Mononuclear cell (primary cell): ENCODE results near the gene OPRL1. TPM values are rescaled to one million over a fixed set of nuclear protein-coding genes. Genes with fewer than 3 reads are reported as not detected.

ENCODE experiments used
- H3K27me3 ChIP-seq: 2 replicates; pipeline ENCODE4 v1.6.0; 2011; ENCODE audit warnings: low read length, control low read depth; ENCODE audit not compliant: insufficient read depth
- H3K4me1 ChIP-seq: 2 replicates; pipeline ENCODE4 v1.5.1; 2011; ENCODE audit warnings: mild to moderate bottlenecking, low read length, control low read depth; ENCODE audit not compliant: insufficient read depth
- H3K4me3 ChIP-seq: 2 replicates; pipeline ENCODE4 v1.5.1; 2011; ENCODE audit warnings: mild to moderate bottlenecking, low read length, moderate library complexity
- H3K9me3 ChIP-seq: 2 replicates; pipeline ENCODE4 v1.5.1; 2011; ENCODE audit warnings: low read depth, mild to moderate bottlenecking, control low read depth, low read length
- total RNA-seq: library from RNA; depleted of rRNA; stranded (reverse); fragments of >200 nt; gene quantifications from one replicate; pipeline ENCODE4 v1.2.3, GENCODE V29; 2012

Gene OPRL1
- total RNA-seq, 1 donor, result 1.3 TPM

DNA sequence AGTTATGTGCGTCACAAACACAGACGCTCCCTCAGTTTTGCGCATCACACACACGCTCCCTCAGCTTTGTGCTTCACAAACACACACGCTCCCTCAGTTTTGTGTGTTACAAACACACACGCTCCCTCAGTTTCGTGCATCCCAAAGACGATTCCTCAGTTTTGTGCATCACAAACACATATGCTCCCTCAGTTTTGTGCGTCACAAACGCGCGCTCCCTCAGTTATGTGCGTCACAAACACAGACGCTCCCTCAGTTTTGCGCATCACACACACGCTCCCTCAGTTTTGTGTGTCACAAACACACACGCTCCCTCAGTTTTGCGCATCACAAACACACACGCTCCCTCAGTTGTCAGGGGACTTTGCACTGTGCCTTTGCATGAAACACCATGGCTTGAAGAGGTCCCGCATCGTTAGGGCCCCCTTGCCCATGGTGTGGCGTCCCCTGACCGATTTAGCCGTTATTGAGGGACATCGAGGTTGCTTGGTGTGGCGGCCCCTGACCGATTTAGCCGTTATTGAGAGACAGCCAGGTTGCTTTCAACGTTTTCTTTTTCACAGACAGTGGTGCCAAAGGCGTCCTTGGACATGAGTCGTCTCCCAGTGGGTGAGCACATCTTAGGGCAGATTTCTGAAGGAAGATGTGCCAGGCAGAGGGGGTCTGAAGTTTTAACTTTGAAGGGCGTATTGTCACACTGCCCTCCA lies 56.3 kb downstream of the OPRL1 start:
- no peaks in the 10 kb centered on the region for H3K27me3 ChIP-seq
- H3K9me3 ChIP-seq, result no peaks in the 10 kb centered on the region
- H3K4me3 ChIP-seq, result no peak overlapping the region
- no peaks in the 10 kb centered on the region for H3K4me1 ChIP-seq

GRCh38 chr20:64137598-64138031 lies 57.7 kb downstream of the OPRL1 start:
- no peaks in the 10 kb centered on the region for H3K27me3 ChIP-seq
- H3K4me3 ChIP-seq, result no peak overlapping the region
- no peaks in the 10 kb centered on the region for H3K4me1 ChIP-seq
- H3K9me3 ChIP-seq, result no peaks in the 10 kb centered on the region

DNA sequence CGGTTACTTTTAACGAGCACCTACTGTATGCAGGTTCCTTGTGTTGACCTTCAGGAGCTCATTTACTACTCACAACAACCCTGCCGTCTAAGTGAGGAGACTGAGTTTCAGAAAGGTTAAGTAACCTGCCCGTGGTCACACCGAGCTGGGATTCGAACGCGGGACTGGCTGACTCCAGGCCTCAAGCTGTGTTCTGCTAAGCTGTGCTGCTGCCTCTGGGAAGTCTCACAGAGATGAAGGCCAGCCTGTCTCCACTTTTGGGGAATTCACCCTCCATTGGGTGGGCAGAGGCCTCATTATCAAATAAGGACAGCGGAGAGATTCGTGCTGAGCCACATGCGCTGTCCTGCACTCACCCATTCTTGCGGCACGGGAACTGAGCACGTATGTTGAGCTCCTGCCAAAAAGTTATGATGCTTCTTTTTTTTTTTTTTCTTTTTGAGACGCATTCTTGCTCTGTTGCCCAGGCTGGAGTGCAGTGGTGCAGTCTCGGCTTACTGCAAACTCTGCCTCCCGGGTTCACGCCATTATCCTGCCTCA lies 58.5 kb downstream of the OPRL1 start:
- H3K4me3 ChIP-seq, result no peak overlapping the region
- no peaks in the 10 kb centered on the region for H3K4me1 ChIP-seq
- no peaks in the 10 kb centered on the region for H3K9me3 ChIP-seq
- no peaks in the 10 kb centered on the region for H3K27me3 ChIP-seq

- Histone ChIP-seq H3K4me1 (no peaks in the 10 kb centered on the region), H3K9me3 (no peaks in the 10 kb centered on the region), H3K27me3 (no peaks in the 10 kb centered on the region), H3K4me3 (no peak overlapping the region)
Observed at GRCh38 chr20:64139199-64140060, 59.5 kb downstream of the OPRL1 start.

GRCh38 chr20:64140061-64140931 lies 60.4 kb downstream of the OPRL1 start:
- Histone ChIP-seq H3K9me3 (no peaks in the 10 kb centered on the region), H3K27me3 (no peaks in the 10 kb centered on the region), H3K4me3 (no peak overlapping the region), H3K4me1 (no peaks in the 10 kb centered on the region)

DNA sequence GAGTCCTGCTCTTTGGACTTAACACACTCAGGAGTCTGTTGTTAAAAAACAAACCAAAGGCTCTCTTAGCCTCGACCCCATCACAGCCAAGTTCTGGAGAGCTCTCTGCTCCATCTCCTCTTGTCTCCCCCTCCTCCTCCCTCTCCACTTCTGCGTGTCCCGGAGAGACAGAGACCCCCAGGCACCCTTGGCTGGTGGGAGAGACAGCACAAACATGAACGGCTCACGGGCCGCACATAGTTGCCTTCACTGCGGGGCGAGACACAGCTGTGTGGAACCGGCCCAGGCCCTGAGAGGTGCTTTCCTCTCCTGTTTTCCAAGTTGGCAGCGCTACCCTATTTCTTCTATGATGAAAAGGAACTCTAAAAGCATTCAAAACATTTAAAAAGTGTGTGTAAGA lies 61.1 kb downstream of the OPRL1 start:
- no peaks in the 10 kb centered on the region for H3K9me3 ChIP-seq
- no peaks in the 10 kb centered on the region for H3K27me3 ChIP-seq
- H3K4me3 ChIP-seq, result no peak overlapping the region
- no peaks in the 10 kb centered on the region for H3K4me1 ChIP-seq

DNA sequence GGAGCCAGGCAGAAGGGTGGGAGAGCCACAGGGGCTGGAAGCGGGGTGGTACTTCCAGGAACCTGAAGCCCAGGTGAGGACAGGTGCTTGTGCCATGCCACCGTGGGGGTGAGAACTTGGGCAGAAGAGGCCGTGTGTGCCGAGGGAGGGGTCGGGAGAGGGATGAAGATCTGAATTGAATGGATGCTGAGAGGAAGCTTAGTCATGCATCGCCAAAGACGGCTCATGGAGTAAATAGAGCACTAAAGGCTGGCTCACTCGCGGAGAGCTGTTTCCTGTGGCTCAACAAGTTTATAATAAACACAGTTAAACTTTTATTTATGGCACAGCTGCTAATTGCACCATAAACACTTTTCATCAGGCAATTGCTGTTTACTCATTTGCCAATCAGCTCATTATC lies 62.7 kb downstream of the OPRL1 start:
- Histone ChIP-seq H3K9me3 (no peaks in the 10 kb centered on the region), H3K4me3 (no peak overlapping the region), H3K27me3 (no peaks in the 10 kb centered on the region), H3K4me1 (no peaks in the 10 kb centered on the region)

GRCh38 chr20:64143018-64143801 lies 63.3 kb downstream of the OPRL1 start:
- Histone ChIP-seq H3K4me3 (no peak overlapping the region), H3K27me3 (no peaks in the 10 kb centered on the region), H3K4me1 (no peaks in the 10 kb centered on the region), H3K9me3 (no peaks in the 10 kb centered on the region)

GRCh38 chr20:64144144-64144912 lies 64.4 kb downstream of the OPRL1 start:
- Histone ChIP-seq H3K4me3 (no peak overlapping the region), H3K9me3 (no peaks in the 10 kb centered on the region), H3K27me3 (no peaks in the 10 kb centered on the region), H3K4me1 (no peaks in the 10 kb centered on the region)

DNA sequence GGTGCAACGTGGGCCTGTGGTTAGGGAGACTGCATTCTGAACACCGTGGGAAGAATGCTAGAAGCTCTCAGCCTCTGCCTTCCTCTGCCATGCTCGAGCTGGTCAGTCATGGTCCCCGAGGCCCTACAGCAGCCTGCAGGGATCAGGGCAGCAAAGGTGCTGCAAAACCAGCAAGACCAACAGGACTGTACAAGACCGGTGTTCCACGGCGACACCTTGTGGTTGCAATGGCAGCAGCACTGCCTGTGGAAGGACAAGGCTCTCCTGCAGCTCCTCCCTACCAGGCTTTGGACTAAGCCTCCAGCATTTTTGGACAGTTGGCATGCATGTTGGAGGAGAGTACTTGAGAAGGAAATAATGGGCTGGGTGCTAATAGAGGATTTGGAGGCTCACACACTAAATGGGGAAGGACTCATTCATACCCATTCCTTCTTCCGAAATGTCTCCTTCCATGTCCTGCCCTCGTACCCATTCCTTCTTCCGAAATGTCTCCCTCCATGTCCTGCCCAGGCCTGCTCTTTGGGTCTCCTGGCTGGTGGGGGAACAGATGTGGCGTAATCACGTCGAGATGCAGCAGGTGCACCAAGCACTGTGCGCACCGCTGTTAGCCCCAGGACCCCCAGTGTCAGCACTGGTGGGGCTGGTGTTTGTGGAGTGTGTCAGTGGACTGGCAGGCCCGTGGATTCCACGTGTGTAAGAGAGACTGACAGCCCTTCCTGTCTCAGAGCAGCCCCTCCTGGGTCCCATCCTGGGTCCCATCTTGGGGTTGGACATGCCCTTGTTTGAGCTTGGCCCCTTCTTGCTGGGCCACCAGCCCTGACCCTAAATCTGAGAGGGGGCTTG lies 65.8 kb downstream of the OPRL1 start:
- H3K9me3 ChIP-seq, result no peaks in the 10 kb centered on the region
- H3K4me1 ChIP-seq, result no peaks in the 10 kb centered on the region
- H3K27me3 ChIP-seq, result no peaks in the 10 kb centered on the region
- no peak overlapping the region for H3K4me3 ChIP-seq

DNA sequence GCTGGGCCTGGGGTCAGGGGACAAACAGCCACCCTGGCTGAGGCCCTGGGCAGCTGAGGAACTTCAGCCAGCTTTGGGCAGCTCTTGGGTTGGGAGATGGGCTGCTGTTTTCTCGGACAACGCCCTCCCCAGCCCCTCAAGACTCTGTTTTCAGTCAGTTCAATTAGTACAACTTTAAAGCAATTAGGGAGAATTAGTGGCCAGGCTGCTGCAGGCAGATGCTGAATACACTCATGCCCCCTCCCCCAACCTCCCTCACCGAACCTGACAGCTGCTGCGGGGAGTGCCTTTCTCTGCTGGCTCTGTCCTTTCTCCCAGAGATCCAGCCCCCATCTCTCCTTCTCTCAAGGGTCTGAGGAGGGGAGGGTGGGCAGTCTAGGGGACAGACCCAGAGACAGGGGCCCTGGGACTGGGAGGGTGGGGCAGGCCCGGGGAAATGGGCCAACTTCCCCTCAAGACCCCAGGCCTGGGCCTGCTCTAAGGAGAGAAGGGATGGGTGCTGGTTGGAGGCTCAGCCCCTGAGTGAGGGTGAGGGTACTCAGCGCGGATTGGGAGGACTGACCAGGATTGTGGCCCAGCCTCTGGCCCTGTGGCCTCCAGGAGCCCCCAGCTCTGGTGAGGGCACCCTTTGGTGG lies 66.5 kb downstream of the OPRL1 start:
- H3K4me1 ChIP-seq, result no peaks in the 10 kb centered on the region
- no peaks in the 10 kb centered on the region for H3K27me3 ChIP-seq
- no peaks in the 10 kb centered on the region for H3K9me3 ChIP-seq
- H3K4me3 ChIP-seq, result no peak overlapping the region

DNA sequence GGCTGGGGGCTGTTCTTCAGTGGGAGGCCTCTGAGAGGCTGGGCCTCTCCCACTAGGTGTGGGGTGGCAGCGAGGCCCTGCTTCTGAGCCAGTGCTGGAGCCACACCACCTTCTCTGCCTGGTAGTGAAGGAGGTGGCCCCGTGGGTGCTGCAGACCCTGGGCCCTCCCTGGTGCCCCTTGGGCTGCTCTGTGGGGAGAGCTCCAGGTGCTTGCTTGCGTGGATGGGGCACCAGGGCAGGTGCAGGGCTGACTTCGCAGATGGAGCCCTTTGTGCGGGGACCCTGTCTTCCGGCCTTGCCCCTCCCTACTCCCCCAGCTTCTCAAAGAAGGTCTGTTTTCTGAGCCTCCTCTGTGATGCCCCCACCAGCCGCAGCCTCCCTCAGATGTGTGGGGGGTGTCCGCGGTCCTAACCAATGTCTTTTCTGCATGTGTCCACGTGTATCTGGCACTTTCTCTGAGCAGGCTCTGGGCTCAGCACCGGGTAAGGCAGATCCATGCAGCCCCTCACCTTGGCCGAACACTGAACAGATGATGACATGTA lies 67.1 kb downstream of the OPRL1 start:
- H3K27me3 ChIP-seq, result no peaks in the 10 kb centered on the region
- H3K9me3 ChIP-seq, result no peaks in the 10 kb centered on the region
- no peak overlapping the region for H3K4me3 ChIP-seq
- H3K4me1 ChIP-seq, result no peaks in the 10 kb centered on the region
